Effector CD4-positive, alpha-beta T cell (primary cell): ENCODE measurements around the gene IGLL5.
"Not testable (repeated sequence)": the region's sequence is repeated elsewhere in the genome, so short reads cannot be mapped to it uniquely, and the experiment has no call there.

Experiments used
- DNase-seq: peaks from one replicate; pipeline ENCODE4 v3.0.0-alpha.2; 2020

Gene IGLL5

DNA sequence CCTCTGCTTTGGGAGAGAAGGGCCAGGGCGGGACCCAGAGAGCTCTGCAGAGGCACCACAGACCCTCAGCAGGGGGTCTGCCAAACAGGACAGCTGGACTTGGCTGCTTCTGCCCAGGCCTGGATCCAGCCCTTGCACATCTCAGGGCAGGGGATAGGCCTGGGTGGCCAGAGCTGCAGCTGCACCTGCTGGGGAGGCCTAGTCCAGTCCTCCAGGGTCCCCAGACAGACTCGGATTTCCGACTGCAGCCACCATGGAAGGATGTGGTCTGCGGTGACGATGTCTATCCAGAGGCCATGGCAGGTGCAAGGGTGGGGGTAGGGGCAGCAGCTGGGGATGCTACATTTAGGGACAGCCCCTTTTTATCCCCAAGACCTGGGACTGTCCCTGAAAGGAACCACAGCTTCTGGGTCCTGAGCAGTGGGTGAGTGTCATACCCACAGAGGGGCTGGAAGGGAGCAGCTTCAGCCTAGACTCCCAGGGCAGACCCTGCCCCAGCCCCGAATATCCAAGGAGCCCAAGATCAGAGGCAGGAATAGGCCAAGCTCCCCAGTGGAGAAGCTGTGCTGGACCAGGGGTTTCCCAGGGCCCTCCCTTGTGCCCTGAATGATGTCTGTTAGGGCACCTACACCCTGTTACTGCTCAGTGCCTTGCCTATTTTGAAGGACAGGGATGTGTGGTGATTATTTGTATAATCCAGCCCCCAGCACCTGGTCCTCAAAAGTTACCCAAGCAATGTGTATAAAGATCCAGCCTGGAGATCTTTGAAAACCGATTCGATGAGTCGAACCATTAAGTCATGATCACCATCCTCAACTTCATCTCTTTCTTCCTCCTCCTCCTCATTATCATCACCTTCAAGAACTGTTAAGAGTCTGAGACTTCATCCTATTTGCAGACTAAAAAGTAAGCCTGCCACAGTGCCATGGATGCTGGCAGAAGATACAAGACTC, 2.5 kb upstream of the IGLL5 start:
- no peak for DNase-seq

- no peak for DNase-seq
These were observed 1.1 kb upstream of the IGLL5 start for GRCh38 chr22:22886546-22886945.

DNA sequence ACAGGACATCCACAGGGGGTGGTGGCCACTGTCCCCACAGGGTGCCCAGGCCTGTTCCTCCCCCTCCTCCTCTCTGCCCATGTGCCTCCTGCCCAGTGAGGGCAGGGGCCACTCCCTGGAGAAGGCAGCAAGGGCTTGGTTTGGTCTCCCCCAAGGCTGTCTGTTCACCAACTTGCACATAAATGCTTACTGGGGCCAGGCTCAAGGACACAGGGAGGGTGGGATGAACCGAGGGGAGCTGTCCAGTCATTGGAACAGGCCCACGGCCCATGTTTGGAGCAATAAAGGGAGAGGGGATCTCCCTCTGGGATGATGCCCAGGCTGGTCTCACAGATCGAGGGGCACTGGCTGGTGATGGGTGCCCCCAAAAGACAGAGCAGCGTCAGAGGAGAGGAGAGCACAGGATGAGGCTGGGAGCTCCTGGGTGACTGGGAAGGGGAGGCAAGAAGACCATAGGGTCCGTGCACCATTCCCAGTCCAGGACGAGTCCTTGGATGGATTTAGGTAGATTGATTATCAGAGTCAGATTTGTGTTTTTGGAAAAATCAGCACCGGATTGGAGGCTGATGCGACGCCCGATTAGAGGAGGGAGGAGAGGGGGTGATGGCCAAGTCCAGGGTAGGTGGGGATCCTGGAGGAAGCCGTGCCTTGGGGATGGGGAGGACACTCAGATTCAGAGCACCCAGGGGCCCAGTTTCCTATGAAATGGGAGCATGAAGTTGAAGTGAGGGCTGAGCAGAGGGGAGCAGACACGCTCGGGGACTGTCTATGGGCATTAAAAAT, 1.1 kb downstream of the IGLL5 start:
- DNase-seq: no peak

GRCh38 chr22:22890085-22890484, 2.5 kb downstream of the IGLL5 start:
- DNase-seq: no peak

GRCh38 chr22:22891139-22891621, 3.6 kb downstream of the IGLL5 start:
- no peak for DNase-seq

- DNase-seq: no peak
These were observed 4.8 kb downstream of the IGLL5 start for GRCh38 chr22:22892096-22893052.

GRCh38 chr22:22893077-22893805, 5.6 kb downstream of the IGLL5 start:
- DNase-seq: no peak

DNA sequence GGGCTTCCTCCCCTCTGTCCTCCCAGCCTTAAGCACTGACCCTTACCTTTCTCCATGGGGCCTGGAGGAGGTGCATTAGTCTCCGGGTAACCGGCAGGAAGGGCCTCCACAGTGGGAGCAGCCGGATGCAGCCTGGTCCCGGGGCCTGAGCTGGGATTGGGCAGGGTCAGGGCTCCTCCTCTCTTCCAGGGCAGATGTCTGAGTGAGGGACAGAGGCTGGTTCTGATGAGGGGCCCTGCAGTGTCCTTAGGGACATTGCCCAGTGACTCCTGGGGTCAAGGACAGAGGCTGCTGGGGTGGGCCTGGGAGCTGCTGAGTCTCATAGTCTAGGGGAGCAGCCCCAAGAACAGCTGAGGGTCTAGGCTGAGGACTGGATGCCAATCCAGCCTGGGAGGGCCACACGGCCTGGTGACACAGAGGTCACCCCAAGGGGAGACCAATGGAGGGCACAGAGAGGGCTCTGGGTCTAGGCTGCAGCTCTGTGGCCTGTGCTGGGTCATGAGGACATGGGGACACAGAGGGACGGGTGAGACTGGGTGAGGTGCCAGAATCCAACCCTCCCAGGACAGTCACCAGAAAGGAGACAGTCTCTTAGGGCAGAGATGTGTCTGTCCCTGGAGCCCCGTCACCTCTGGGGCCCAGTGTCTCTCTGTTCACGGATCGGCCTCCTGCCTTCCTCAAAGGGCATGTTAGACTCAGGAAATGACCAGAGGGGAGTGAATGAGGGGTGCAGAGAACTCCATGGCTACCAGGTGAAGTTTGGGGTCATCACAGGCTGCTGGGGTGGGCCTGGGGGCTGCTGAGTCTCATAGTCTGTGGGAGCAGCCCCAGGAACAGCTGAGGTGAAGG, 6.5 kb downstream of the IGLL5 start:
- no peak for DNase-seq

DNA sequence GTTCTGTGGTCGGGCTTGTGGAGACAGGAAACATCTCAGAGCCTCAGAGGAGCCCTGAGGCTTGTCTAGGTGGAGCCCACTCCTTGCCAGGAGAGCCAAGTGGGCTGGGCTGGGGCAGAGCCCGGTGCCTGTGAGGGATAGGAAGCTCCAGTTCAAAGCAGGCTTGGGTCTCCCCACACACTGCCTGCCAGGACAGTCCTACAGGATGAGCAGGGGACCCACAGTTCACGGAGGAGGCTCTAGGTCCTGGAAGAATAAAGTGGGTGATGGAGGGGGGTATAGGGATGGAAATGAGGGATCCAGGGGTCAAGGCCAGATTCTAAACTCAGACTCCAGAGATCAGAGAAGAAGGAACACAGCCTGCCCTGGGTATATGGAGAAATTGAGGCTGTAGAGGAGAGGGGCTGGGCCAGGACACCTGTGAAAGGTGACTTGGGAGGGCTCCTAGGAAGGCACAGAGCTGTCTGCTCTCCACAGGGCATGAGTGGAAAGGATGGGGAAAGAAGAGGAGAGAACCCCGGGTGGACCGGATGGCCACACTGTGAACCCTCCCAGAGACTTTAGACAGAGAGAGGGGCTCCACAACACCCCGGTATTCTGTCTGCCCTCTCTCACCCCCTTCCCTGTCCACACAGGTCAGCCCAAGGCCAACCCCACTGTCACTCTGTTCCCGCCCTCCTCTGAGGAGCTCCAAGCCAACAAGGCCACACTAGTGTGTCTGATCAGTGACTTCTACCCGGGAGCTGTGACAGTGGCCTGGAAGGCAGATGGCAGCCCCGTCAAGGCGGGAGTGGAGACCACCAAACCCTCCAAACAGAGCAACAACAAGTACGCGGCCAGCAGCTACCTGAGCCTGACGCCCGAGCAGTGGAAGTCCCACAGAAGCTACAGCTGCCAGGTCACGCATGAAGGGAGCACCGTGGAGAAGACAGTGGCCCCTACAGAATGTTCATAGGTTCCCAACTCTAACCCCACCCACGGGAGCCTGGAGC, 7.4 kb downstream of the IGLL5 start:
- no peak for DNase-seq

GRCh38 chr22:22895776-22896445, 8.3 kb downstream of the IGLL5 start:
- no peak for DNase-seq

DNA sequence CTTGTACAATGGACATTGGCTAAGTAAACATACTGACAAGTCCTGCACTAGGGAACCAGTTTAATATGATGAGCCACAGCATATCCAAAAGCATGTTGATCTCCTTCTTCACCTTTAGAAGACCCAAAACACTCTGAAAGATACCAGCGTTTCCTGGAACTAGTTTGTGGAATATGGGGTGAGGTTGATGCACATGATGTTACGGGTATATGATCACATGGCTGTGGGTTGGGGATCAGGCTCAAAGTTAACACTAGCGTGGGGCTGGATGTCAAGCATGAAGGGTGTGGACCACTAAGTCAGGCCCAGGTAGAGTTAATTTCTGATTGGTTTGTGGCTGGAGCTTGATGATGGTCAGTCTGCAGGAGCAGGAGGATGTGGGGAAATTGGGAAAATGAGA, 9.0 kb downstream of the IGLL5 start:
- no peak for DNase-seq

- DNase-seq: no peak
These were observed 9.5 kb downstream of the IGLL5 start for GRCh38 chr22:22897091-22897490.

GRCh38 chr22:22897947-22898346, 10.3 kb downstream of the IGLL5 start:
- no peak for DNase-seq

DNA sequence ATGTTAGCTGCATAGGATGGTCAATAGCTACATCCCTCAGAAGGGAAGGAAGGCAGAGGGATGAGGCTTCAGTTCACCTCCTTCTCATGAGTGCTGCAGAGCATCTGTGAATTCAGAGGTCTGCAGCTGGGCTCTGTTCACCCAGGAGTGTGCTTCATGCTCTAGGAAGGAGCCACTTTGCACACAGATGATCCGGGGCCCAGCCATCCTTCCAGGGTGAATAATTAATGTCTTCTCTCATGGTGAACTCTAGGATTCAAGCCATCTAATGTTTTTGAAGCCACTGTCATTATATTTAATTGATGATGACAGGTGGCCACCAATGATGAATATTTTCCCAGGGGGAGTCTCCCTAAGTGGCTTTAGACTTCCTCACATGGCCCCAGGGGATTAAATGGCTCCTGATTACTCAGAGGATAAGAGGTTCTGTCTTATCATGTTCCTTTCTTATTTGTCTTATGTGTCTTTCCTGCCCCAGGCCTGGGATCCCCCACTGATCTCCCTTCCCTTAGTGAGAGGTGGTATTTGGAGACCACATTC, 10.9 kb downstream of the IGLL5 start:
- DNase-seq: not testable (repeated sequence)

- DNase-seq: not testable (repeated sequence)
These were observed 11.9 kb downstream of the IGLL5 start for GRCh38 chr22:22899342-22900080.

DNA sequence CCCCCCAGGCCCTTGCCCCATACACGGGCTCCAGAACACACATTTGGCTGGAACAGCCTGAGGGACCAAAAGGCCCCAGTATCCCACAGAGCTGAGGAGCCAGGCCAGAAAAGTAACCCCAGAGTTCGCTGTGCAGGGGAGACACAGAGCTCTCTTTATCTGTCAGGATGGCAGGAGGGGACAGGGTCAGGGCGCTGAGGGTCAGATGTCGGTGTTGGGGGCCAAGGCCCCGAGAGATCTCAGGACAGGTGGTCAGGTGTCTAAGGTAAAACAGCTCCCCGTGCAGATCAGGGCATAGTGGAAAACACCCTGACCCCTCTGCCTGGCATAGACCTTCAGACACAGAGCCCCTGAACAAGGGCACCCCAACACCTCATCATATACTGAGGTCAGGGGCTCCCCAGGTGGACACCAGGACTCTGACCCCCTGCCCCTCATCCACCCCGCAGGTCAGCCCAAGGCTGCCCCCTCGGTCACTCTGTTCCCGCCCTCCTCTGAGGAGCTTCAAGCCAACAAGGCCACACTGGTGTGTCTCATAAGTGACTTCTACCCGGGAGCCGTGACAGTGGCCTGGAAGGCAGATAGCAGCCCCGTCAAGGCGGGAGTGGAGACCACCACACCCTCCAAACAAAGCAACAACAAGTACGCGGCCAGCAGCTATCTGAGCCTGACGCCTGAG, 13.1 kb downstream of the IGLL5 start:
- DNase-seq: not testable (repeated sequence)

GRCh38 chr22:22901578-22902218, 14.1 kb downstream of the IGLL5 start:
- DNase-seq: no peak
